Measurements from ENCODE around the gene IGSF23. TPM values are rescaled to one million over a fixed set of nuclear protein-coding genes. Genes with fewer than 3 reads are reported as not detected.

Gene IGSF23
- total RNA-seq, 1 experiment from 2014 or later, result not detected

DNA sequence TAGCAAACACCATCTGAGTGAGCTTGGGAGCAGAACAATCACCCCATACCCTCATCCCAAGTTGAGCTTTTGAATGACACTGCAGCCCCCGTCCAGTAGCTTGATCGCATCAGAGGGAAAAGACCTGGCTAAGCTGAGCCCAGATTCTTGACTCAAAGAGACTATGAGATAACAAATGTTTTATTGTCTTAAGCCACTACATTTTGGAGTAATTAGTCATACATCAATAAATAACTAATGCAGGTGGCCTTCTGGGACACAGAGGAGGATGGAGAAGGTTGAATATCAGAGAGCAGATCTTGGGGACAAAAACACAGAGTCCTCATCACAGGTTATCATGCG lies 24.6 kb upstream of the IGSF23 start:
- WGBS (ENCODE audit: extremely low coverage, insufficient read length, low lambda C conversion rate), result no CpG with 5 or more reads among the region's 3 CpGs
- H3K4me1 Mint-ChIP-seq, result peaks cover 19 to 21% of the 10 kb centered on the region in 2 experiments
- Histone ChIP-seq H3K18ac (ENCODE audit: insufficient read length, low read depth, low read length) (no peak overlapping the region), H3K27me3 (ENCODE audit: insufficient read depth, low read length) (no peaks in the 10 kb centered on the region), H3K23ac (ENCODE audit: insufficient read length, low read depth, low read length) (no peak overlapping the region), H2AFZ (ENCODE audit: low read length) (no peak overlapping the region), H2AK5ac (ENCODE audit: insufficient read length, low read length) (no peak overlapping the region), H3T11ph (ENCODE audit: low read length) (no peak overlapping the region), H2BK5ac (ENCODE audit: insufficient read length, low read length) (no peak overlapping the region), H3K4me1 (ENCODE audit: insufficient read depth, low read length) (no peaks in the 10 kb centered on the region), H3K79me1 (ENCODE audit: insufficient read depth, low read depth, low read length, poor library complexity, severe bottlenecking) (no peaks in the 10 kb centered on the region), H2BK20ac (ENCODE audit: low read depth, low read length, poor library complexity, severe bottlenecking) (no peak overlapping the region), H4K5ac (ENCODE audit: insufficient read length, low read depth, low read length) (no peak overlapping the region), H4K20me1 (ENCODE audit: control insufficient read depth, insufficient read depth, insufficient read length) (no peaks in the 10 kb centered on the region), H3K4ac (ENCODE audit: low read depth, low read length) (no peak overlapping the region), H3K9ac (ENCODE audit: extremely low read depth, insufficient read length, low read length) (no peak overlapping the region), H3K79me2 (ENCODE audit: insufficient read depth, low read length) (no peaks in the 10 kb centered on the region), H3K4me2 (ENCODE audit: insufficient read depth, insufficient read length, low read length) (no peak overlapping the region), H3K56ac (ENCODE audit: insufficient read length, low read depth, low read length) (no peak overlapping the region), H2BK15ac (ENCODE audit: low read depth, low read length) (no peak overlapping the region), H3K14ac (ENCODE audit: insufficient read depth, low read length) (no peak overlapping the region), H2BK120ac (ENCODE audit: low read depth, low read length, poor library complexity, severe bottlenecking) (no peak overlapping the region), H3K9me3 (ENCODE audit: control insufficient read depth, low read depth, low read length) (no peaks in the 10 kb centered on the region), H3K23me2 (ENCODE audit: insufficient read length, low read depth, low read length, poor library complexity, severe bottlenecking) (no peaks in the 10 kb centered on the region), H4K91ac (ENCODE audit: insufficient read length, low read depth, low read length) (no peak overlapping the region), H2BK12ac (ENCODE audit: insufficient read length, low read depth, low read length) (no peak overlapping the region), H4K8ac (replicated peaks; ENCODE audit: insufficient read length, low read depth, low read length) (no peak overlapping the region), H3K27ac (ENCODE audit: insufficient read length, low read depth, low read length) (no peak overlapping the region)
- H3K9me3 Mint-ChIP-seq, result peaks cover 15 to 21% of the 10 kb centered on the region in 2 experiments
- TF ChIP-seq, protein P1, sequence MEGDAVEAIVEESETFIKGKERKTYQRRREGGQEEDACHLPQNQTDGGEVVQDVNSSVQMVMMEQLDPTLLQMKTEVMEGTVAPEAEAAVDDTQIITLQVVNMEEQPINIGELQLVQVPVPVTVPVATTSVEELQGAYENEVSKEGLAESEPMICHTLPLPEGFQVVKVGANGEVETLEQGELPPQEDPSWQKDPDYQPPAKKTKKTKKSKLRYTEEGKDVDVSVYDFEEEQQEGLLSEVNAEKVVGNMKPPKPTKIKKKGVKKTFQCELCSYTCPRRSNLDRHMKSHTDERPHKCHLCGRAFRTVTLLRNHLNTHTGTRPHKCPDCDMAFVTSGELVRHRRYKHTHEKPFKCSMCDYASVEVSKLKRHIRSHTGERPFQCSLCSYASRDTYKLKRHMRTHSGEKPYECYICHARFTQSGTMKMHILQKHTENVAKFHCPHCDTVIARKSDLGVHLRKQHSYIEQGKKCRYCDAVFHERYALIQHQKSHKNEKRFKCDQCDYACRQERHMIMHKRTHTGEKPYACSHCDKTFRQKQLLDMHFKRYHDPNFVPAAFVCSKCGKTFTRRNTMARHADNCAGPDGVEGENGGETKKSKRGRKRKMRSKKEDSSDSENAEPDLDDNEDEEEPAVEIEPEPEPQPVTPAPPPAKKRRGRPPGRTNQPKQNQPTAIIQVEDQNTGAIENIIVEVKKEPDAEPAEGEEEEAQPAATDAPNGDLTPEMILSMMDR (conservative IDR thresholded peaks at IDR 0.05), result no peak
- H3K36me3 Mint-ChIP-seq (ENCODE audit: insufficient read depth in 1 of 3, low read depth in 3 of 3), result peaks cover 0 to 10% (median 0%) of the 10 kb centered on the region in 3 experiments; a peak in 3 of 7 replicates
- peaks cover 2% of the 10 kb centered on the region; the same call in 1 of the 2 replicates for H3K27me3 Mint-ChIP-seq (ENCODE audit: low read depth)
- DNase-seq, result no peak
- H3K27ac Mint-ChIP-seq, result no peak overlapping the region
- H3K4me3 Mint-ChIP-seq, result no peak overlapping the region

All from H9 (cell line).